Measurements from ENCODE around the gene WDFY2. TPM values are rescaled to one million over a fixed set of nuclear protein-coding genes. Genes with fewer than 3 reads are reported as not detected.

The WDFY2 gene
- total RNA-seq, 1 experiment from 2014 or later: 26.4 TPM

DNA sequence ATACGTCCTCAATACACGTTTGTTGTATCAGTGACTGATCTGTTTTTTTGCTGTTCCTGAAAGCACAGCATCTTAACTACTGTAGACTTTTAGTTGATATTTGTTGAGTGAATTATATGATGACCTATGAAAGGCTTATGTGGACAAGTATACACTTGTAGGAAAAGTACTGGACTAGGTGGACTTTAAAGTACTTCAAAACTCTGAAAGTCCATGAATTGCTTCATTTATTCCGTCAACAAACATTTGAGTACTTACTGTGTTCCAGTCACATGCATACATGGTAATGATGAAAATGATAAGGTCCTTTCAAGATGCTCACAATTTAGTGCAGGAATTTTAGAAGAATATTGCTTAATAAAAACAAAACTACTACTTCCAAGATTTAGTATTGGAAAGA lies 3.1 kb downstream of the WDFY2 start:
- H3K4ac ChIP-seq (ENCODE audit: low read depth, low read length): no peak overlapping the region
- no peak overlapping the region for H4K8ac ChIP-seq (replicated peaks; ENCODE audit: insufficient read length, low read depth, low read length)
- Mint-ChIP-seq H3K4me3 (peak overlapping the region in 1 of 2 experiments; percentile 48; a peak in 1 of 5 replicates), H3K36me3 (ENCODE audit: insufficient read depth in 1 of 3, low read depth in 3 of 3) (no peaks in the 10 kb centered on the region), H3K4me1 (peaks cover 70 to 74% of the 10 kb centered on the region in 2 experiments), H3K9me3 (no peaks in the 10 kb centered on the region; a peak in 1 of 5 replicates), H3K27ac (peak overlapping the region in 1 of 3 experiments; percentile 97; a peak in 1 of 7 replicates), H3K27me3 (ENCODE audit: low read depth) (no peaks in the 10 kb centered on the region)
- H2BK120ac ChIP-seq (ENCODE audit: low read depth, low read length, poor library complexity, severe bottlenecking): no peak overlapping the region
- H2BK12ac ChIP-seq (ENCODE audit: insufficient read length, low read depth, low read length): no peak overlapping the region
- H3T11ph ChIP-seq (ENCODE audit: low read length): no peak overlapping the region
- no peak overlapping the region for H2BK20ac ChIP-seq (ENCODE audit: low read depth, low read length, poor library complexity, severe bottlenecking)
- H4K91ac ChIP-seq (ENCODE audit: insufficient read length, low read depth, low read length): no peak overlapping the region
- H2AK5ac ChIP-seq (ENCODE audit: insufficient read length, low read length): no peak overlapping the region
- H2BK15ac ChIP-seq (ENCODE audit: low read depth, low read length): no peak overlapping the region
- no peak overlapping the region for H3K56ac ChIP-seq (ENCODE audit: insufficient read length, low read depth, low read length)
- TF ChIP-seq, protein P1, sequence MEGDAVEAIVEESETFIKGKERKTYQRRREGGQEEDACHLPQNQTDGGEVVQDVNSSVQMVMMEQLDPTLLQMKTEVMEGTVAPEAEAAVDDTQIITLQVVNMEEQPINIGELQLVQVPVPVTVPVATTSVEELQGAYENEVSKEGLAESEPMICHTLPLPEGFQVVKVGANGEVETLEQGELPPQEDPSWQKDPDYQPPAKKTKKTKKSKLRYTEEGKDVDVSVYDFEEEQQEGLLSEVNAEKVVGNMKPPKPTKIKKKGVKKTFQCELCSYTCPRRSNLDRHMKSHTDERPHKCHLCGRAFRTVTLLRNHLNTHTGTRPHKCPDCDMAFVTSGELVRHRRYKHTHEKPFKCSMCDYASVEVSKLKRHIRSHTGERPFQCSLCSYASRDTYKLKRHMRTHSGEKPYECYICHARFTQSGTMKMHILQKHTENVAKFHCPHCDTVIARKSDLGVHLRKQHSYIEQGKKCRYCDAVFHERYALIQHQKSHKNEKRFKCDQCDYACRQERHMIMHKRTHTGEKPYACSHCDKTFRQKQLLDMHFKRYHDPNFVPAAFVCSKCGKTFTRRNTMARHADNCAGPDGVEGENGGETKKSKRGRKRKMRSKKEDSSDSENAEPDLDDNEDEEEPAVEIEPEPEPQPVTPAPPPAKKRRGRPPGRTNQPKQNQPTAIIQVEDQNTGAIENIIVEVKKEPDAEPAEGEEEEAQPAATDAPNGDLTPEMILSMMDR (conservative IDR thresholded peaks at IDR 0.05): no peak
- H3K79me1 ChIP-seq (ENCODE audit: insufficient read depth, low read depth, low read length, poor library complexity, severe bottlenecking): no peaks in the 10 kb centered on the region
- H2AFZ ChIP-seq (ENCODE audit: low read length): no peak overlapping the region
- H3K79me2 ChIP-seq (ENCODE audit: insufficient read depth, low read length): peaks cover 26% of the 10 kb centered on the region
- H3K27me3 ChIP-seq (ENCODE audit: insufficient read depth, low read length): no peaks in the 10 kb centered on the region
- no peaks in the 10 kb centered on the region for H4K20me1 ChIP-seq (ENCODE audit: control insufficient read depth, insufficient read depth, insufficient read length)
- no peak overlapping the region for H2BK5ac ChIP-seq (ENCODE audit: insufficient read length, low read length)
- no peak overlapping the region for H3K27ac ChIP-seq (ENCODE audit: insufficient read length, low read depth, low read length)
- H4K5ac ChIP-seq (ENCODE audit: insufficient read length, low read depth, low read length): no peak overlapping the region
- H3K9me3 ChIP-seq (ENCODE audit: control insufficient read depth, low read depth, low read length): no peaks in the 10 kb centered on the region
- no peak overlapping the region for H3K14ac ChIP-seq (ENCODE audit: insufficient read depth, low read length)
- DNase-seq: no peak
- no peak overlapping the region for H3K4me2 ChIP-seq (ENCODE audit: insufficient read depth, insufficient read length, low read length)
- no peak overlapping the region for H3K23ac ChIP-seq (ENCODE audit: insufficient read length, low read depth, low read length)
- no CpG with 5 or more reads among the region's 3 CpGs for WGBS (ENCODE audit: extremely low coverage, insufficient read length, low lambda C conversion rate)
- H3K23me2 ChIP-seq (ENCODE audit: insufficient read length, low read depth, low read length, poor library complexity, severe bottlenecking): peaks cover 2% of the 10 kb centered on the region
- H3K4me1 ChIP-seq (ENCODE audit: insufficient read depth, low read length): peaks cover 18% of the 10 kb centered on the region
- no peak overlapping the region for H3K9ac ChIP-seq (ENCODE audit: extremely low read depth, insufficient read length, low read length)
- H3K18ac ChIP-seq (ENCODE audit: insufficient read length, low read depth, low read length): no peak overlapping the region
